ENCODE measurements around the gene ATRN. TPM values are rescaled to one million over a fixed set of nuclear protein-coding genes. Genes with fewer than 3 reads are reported as not detected.

The ATRN gene
- total RNA-seq, 1 donor from 2014 or later = 31.6 TPM

DNA sequence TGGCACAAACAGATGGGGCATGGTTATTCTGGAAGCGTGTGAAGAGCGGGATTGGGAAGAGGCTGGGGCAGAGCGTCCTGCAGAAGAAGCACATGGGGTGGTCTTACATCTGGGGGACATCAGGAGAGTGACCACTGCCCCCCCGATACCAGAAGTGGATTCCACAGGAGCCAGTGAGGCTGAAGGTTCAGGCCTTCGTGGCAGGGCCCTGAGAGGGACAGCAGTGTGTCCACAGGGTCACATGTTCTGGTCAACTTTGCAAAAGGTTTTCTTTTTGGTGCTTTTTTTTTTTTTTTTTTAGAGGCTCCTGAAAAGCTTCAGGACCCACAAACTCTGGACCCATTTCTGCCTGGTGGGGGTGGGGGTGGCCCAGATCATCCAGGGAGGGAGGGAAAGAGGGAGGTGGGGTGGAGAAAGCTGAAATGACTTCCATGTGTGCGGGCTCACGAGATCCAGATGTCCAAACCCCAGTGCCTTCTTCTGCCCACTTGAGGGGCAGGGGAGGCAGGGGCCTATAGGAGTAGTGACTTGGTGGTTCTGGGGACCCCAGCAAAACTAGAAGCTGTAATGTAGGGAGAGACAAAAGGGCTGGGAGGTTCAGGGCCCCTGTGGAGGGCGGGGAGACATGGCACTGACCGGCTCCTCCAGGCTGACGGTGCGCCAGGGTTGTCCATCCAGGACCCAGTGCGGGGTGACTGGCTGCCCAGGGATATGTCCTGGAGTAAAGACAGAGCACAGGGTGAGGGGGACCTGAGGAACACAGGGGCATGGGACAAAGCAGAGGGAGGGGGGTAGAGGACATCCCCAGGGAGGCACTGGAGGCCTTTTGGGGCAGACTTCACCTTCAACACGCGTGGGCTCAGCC, 208.3 kb downstream of the ATRN start:
- Histone ChIP-seq H3K9me3 (no peaks in the 10 kb centered on the region), H3K27ac (no peak overlapping the region), H3K4me3 (no peak overlapping the region), H3K36me3 (no peaks in the 10 kb centered on the region), H3K27me3 (peaks cover 44% of the 10 kb centered on the region), H3K4me1 (peaks cover 17% of the 10 kb centered on the region)
- TF ChIP-seq, protein P1, sequence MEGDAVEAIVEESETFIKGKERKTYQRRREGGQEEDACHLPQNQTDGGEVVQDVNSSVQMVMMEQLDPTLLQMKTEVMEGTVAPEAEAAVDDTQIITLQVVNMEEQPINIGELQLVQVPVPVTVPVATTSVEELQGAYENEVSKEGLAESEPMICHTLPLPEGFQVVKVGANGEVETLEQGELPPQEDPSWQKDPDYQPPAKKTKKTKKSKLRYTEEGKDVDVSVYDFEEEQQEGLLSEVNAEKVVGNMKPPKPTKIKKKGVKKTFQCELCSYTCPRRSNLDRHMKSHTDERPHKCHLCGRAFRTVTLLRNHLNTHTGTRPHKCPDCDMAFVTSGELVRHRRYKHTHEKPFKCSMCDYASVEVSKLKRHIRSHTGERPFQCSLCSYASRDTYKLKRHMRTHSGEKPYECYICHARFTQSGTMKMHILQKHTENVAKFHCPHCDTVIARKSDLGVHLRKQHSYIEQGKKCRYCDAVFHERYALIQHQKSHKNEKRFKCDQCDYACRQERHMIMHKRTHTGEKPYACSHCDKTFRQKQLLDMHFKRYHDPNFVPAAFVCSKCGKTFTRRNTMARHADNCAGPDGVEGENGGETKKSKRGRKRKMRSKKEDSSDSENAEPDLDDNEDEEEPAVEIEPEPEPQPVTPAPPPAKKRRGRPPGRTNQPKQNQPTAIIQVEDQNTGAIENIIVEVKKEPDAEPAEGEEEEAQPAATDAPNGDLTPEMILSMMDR (IDR thresholded peaks at IDR 0.05) = no peak
- intact Hi-C loops (cut with DNase I) = loop anchor here (5.0 kb wide), 1 partner anchor 33 kb away; the partner anchor contains the start of gene SIGLEC1
- no peak for DNase-seq
- no peak for ATAC-seq

DNA sequence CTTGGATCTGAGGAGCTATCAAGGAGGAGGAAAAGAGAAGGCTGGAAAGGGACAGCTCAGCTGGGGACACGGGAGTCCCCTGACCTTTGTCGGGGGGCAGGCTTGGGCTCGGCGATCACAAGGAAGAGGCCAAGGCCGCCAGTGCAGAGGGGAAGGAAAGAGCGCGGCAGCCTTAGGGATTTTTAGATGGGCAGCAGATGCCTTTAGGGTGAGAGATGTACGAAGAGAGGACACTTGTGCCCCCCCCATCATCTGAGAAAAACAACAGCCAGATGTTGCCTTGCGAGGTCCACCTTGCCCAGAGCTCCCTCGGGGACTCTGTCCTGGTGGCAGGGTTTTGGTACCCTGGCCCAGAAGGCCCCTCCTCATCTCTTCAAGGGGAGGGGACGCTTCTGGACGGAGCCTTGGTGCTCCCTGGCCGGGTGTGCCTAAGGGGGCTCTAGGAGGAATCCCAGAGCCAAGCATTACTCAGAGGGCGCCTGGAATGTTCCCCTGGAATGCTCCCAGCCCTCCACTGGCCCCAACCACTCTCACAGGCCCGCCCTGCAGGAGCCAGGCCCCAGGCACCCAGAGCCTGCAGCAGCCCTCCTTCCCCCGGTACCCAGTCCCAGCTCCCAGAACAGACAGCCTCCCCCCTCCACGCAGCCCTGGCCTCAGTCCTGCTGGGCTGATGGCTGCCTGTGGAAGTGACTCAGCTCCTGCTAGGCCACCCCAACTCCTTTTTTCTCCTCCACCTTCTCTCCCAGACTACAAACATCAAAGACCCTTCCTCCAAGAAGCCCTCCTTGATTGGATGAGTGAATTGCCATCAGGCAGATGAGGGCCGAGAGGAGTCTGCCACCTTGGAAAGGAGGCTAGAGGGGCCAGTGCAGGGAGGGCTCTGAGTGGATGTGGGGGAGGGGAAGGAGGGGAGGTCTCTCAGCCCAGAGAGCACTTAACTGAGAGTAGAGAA, 209.2 kb downstream of the ATRN start:
- DNase-seq (no peak), ATAC-seq (no peak)
- H3K27me3 ChIP-seq = peaks cover 38% of the 10 kb centered on the region
- H3K4me1 ChIP-seq = peaks cover 17% of the 10 kb centered on the region
- peak overlapping the region; percentile 17 for H3K27ac ChIP-seq
- H3K36me3 ChIP-seq = no peaks in the 10 kb centered on the region
- TF ChIP-seq, protein P1 (IDR thresholded peaks at IDR 0.05) = no peak
- H3K9me3 ChIP-seq = no peaks in the 10 kb centered on the region
- H3K4me3 ChIP-seq = peak overlapping the region; percentile 44
- intact Hi-C loops (cut with DNase I) = loop anchor here (5.0 kb wide), 1 partner anchor 32 kb away; the partner anchor contains the start of gene SIGLEC1

DNA sequence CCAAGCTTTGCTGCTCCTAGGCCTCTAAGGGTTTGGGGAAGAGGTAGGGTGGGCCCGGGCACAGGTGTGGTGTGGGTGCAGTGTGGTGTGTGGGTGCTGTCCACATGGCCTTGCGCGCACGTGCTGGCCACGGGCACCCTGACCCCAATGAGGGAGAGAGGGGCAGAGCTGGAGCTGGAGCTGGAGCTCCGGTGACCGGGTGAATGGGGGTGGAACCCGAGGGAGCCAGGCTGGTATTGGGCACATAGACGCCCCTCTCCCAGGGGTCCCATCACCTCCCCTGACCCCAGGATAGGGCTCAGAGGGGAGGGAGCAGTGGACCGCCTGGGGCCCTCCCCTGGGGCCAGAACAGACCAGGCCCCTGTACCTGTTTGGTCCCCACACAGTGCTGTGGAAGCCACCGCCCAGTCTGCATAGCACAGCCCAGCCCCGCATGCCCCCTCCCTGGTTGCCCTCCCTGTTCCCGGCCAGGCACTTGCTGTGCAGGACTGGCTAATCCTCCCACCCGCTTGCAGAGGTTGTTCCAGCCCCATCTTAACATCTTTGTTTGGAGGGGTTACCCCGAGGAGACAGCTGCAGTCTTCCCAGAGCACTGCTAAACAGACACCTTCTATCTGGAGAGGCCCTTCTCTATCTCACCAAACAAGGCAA, 210.0 kb downstream of the ATRN start:
- ATAC-seq = no peak
- H3K4me3 ChIP-seq = peak overlapping the region; percentile 44
- DNase-seq = no peak
- H3K9me3 ChIP-seq = no peaks in the 10 kb centered on the region
- TF ChIP-seq, protein P1 (IDR thresholded peaks at IDR 0.05) = no peak
- peak overlapping the region; percentile 17 for H3K27ac ChIP-seq
- intact Hi-C loops (cut with DNase I) = no loop called here
- H3K36me3 ChIP-seq = no peaks in the 10 kb centered on the region
- peaks cover 41% of the 10 kb centered on the region for H3K27me3 ChIP-seq
- H3K4me1 ChIP-seq = peaks cover 17% of the 10 kb centered on the region

DNA sequence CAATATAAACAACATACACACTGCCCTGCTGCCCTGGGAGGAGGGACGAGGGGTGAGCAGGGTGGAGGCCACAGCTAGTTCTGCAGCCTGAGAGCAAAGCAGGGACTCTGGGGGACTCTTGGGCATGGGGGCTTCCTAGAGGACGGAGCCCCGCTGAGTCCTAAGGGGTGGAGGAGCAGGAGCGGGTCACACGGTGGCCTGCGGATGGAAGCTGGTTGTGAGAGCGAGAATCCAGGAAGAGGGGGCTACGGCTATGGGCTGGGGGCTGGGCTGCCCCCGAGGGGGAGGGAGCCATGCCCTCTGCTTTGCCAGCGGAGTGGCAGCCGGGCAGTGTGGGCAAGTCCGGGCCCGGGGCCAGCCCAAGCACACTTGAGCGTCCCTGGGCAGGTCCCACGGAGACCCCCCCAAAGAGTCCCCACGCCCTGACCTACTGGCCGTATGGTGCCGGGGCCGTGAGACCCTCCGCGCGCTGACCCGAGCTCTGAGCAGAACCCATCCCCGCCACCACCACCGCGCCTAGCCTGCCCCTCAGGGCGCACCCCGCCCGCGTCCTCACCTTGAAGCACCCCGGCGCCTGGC, 210.6 kb downstream of the ATRN start:
- intact Hi-C loops (cut with DNase I) = no loop called here

More for the DNA sequence above, 210.6 kb downstream of the ATRN start:
- no peak for DNase-seq
- Histone ChIP-seq H3K4me1 (peaks cover 17% of the 10 kb centered on the region), H3K27ac (peak overlapping the region; percentile 17), H3K9me3 (no peaks in the 10 kb centered on the region), H3K4me3 (peak overlapping the region; percentile 44), H3K36me3 (no peaks in the 10 kb centered on the region), H3K27me3 (peaks cover 39% of the 10 kb centered on the region)
- TF ChIP-seq, protein P1 (IDR thresholded peaks at IDR 0.05) = no peak
- ATAC-seq = no peak
